Heart left ventricle (tissue), 16 donors: ENCODE data around the gene CPNE6. TPM values are rescaled to one million over a fixed set of nuclear protein-coding genes. Genes with fewer than 3 reads are reported as not detected.

Experiments
- ATAC-seq, 4 donors: fragments of 200-7000 bp; cut with Tn5 transposase; one replicate each; pipeline ENCODE4 v1.9.1; 2020 to 2022; ENCODE audit warnings: moderate library complexity in 4 of 4, mild to moderate bottlenecking in 3 of 4, moderate number of reproducible peaks in 1 of 4
- DNase-seq, 5 donors: peaks; one replicate each; pipeline ENCODE4 v3.0.0-alpha.2; 2020
- H3K27ac ChIP-seq, 12 donors: fragments of 200-600 bp; sonication (generic) in 4 of 12; one replicate each; pipeline versions ENCODE4 v1.5.0 to v1.8.0; 2016 to 2022; ENCODE audit warnings: mild to moderate bottlenecking in 2 of 12
- H3K27me3 ChIP-seq, 9 donors: fragments of 200-600 bp; sonication (generic) in 2 of 9; one replicate each; pipeline versions ENCODE4 v1.5.1 to v1.8.0; 2016 to 2022; ENCODE audit warnings: mild to moderate bottlenecking in 3 of 9
- H3K36me3 ChIP-seq, 9 donors: fragments of 200-600 bp; sonication (generic) in 2 of 9; one replicate each; pipeline versions ENCODE4 v1.5.0 to v1.8.0; 2018 to 2022; ENCODE audit warnings: mild to moderate bottlenecking in 2 of 9
- H3K4me1 ChIP-seq, 12 donors: fragments of 200-600 bp; sonication (generic) in 4 of 12; one replicate each; pipeline versions ENCODE4 v1.5.0 to v1.8.0; 2016 to 2022; ENCODE audit warnings: mild to moderate bottlenecking in 3 of 12
- H3K4me3 ChIP-seq, 12 donors: fragments of 200-600 bp; sonication (generic) in 4 of 12; one replicate each; pipeline versions ENCODE4 v1.5.0 to v1.8.0; 2017 to 2022; ENCODE audit warnings: mild to moderate bottlenecking in 9 of 12, moderate library complexity in 4 of 12
- H3K9me3 ChIP-seq, 12 donors: fragments of 200-600 bp; sonication (generic) in 4 of 12; one replicate each; pipeline versions ENCODE4 v1.5.0 to v1.8.0; 2016 to 2022; ENCODE audit warnings: mild to moderate bottlenecking in 1 of 12
- POLR2A ChIP-seq, 2 donors: fragments of 450-650 bp; IDR thresholded peaks; one replicate each; pipeline ENCODE4 v1.6.1; 2017; ENCODE audit warnings: antibody characterized with exemption in 2 of 2, mild to moderate bottlenecking in 2 of 2, moderate library complexity in 2 of 2
- WGBS, 4 donors: extraction: QIAGEN DNeasy Blood & Tissue Kit in 2 of 4; methylation state at CpG; one replicate each; pipeline versions ENCODE4 v1.1.5 to v1.1.7; 2013 to 2018; 5-methylcytosine and 5-hydroxymethylcytosine counted together
- intact Hi-C, 10 donors: fragments of 100-400 bp; cut with DNase I; formaldehyde crosslinking; loops; one replicate each; pipeline versions ENCODE4 v1.11.1 to v1.14.2; 2022
- polyA plus RNA-seq, 2 donors: library from polyadenylated mRNA; stranded (reverse); fragments of 200-250 nt; gene quantifications; one replicate each; pipeline ENCODE4 v1.2.3, GENCODE V29; 2013
- total RNA-seq, 9 donors: library from RNA; depleted of rRNA in 2 of 9; stranded (reverse); fragments of >200 nt in 2 of 9; fragmentation: NEBNext Ultra II Directional in 3 of 9; extraction: Animal tissue kit (Norgen Biotek cat#: 25700) in 3 of 9; gene quantifications; one replicate each; pipeline versions ENCODE4 v1.1.0 to v1.2.4, GENCODE V29; 2016 to 2023
- TF ChIP-seq, protein P1 (sequence below), 12 donors: fragments of 200-600 bp; sonication (generic) in 4 of 12; IDR thresholded peaks; one replicate each; pipeline versions ENCODE4 v1.5.0 to v1.8.0; 2018 to 2022; ENCODE audit warnings: antibody characterized with exemption in 12 of 12, mild to moderate bottlenecking in 5 of 12
- donor health status: ischemic (EF 13 %, LVEDD 7.1; RV severe dilation, severe dysfunction).
- donor health status: healthy with polysubstance abuse.
- donor health status: DM: no; HTN: yes; CAD: no.
- donor health status: DM: no; HTN: no; CAD: no.
- donor health status: ischemic (EF 25% LVEDD 6.9; RV normal size, moderate dysfunction).
- donor health status: ischemic (EF 25% LVEDD 5.7; RV mildly dilated, moderate dysfunction).
- donor health status: healthy.
- donor health status: DM: yes; HTN: yes; CAD: no.
- donor health status: ischemic (EF 35%, LVEDD 5.7; RV mildly dilated, moderate dysfunction).
- donor health status: nonischemic (EF 11% LVEDD 7.7; RV severe dilation, severe dysfunction).
- donor health status: DM: yes; HTN: yes; CAD: no.
- donor health status: PGD.
- donor health status: ischemic (EF 29% LVEDD 5.4; RV normal size, mild dysfunction).
- donor health status: nonischemic (EF 23%, LVEDD 6.1; RV moderate dilation, normal function).

Gene CPNE6
- total and polyA plus RNA-seq, 11 donors, result 0.23 to 0.52 (median 0.25) TPM; not detected in 8

DNA sequence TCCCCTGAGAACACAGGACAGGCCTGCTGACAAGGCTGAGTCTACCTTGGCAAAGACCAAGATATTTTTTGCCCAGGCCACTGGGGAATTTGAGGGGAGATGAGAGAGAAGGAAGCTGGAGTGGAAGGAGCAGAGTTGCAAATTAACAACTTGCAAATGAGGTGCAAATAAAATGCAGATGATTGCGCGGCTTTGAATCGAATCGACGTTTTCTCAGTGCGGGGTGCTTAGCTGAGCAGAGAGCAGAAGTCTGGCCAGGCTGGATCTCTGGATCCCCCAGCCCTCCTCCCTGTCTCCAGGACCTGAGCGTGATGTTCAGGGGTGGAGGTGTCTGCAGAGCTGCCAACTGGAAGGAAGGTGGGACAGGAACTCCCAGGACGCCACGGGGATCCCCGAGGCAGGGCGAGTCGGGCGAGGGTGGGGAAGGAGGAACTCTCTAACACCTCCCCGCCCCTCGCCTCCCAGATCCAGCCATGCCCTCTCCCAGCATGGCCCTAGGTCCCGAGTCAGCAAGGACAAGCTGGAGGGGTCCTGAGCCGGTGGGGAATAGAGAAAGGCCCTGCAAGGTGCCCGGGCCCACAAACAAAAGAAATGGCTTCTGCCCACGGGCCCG lies 20.1 kb upstream of the CPNE6 start:
- DNase-seq (peak in 1 of 5 donors; percentile 38), ATAC-seq (peak in 3 of 4 donors; percentile 14 to 36 (median 27))
- peaks cover 0 to 18% (median 9%) of the 10 kb centered on the region in 12 donors for H3K4me1 ChIP-seq
- TF ChIP-seq, protein P1, sequence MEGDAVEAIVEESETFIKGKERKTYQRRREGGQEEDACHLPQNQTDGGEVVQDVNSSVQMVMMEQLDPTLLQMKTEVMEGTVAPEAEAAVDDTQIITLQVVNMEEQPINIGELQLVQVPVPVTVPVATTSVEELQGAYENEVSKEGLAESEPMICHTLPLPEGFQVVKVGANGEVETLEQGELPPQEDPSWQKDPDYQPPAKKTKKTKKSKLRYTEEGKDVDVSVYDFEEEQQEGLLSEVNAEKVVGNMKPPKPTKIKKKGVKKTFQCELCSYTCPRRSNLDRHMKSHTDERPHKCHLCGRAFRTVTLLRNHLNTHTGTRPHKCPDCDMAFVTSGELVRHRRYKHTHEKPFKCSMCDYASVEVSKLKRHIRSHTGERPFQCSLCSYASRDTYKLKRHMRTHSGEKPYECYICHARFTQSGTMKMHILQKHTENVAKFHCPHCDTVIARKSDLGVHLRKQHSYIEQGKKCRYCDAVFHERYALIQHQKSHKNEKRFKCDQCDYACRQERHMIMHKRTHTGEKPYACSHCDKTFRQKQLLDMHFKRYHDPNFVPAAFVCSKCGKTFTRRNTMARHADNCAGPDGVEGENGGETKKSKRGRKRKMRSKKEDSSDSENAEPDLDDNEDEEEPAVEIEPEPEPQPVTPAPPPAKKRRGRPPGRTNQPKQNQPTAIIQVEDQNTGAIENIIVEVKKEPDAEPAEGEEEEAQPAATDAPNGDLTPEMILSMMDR (IDR thresholded peaks at IDR 0.05), result no peak
- no peak for TF ChIP-seq POLR2A (IDR thresholded peaks at IDR 0.05)
- peak overlapping the region; percentile 28 to 75 (median 66) for H3K4me3 ChIP-seq
- intact Hi-C loops, result no loop called here
- H3K36me3 ChIP-seq, result no peaks in the 10 kb centered on the region
- 28 to 50% (median 35%) methylated on average over 18 to 20 of the region's 20 CpGs for WGBS, 4 donors
- H3K9me3 ChIP-seq, result no peaks in the 10 kb centered on the region
- peaks cover 0 to 6% (median 0%) of the 10 kb centered on the region in 9 donors for H3K27me3 ChIP-seq
- H3K27ac ChIP-seq, result peak overlapping the region in 8 of 12 donors; percentile 14 to 72 (median 50)

DNA sequence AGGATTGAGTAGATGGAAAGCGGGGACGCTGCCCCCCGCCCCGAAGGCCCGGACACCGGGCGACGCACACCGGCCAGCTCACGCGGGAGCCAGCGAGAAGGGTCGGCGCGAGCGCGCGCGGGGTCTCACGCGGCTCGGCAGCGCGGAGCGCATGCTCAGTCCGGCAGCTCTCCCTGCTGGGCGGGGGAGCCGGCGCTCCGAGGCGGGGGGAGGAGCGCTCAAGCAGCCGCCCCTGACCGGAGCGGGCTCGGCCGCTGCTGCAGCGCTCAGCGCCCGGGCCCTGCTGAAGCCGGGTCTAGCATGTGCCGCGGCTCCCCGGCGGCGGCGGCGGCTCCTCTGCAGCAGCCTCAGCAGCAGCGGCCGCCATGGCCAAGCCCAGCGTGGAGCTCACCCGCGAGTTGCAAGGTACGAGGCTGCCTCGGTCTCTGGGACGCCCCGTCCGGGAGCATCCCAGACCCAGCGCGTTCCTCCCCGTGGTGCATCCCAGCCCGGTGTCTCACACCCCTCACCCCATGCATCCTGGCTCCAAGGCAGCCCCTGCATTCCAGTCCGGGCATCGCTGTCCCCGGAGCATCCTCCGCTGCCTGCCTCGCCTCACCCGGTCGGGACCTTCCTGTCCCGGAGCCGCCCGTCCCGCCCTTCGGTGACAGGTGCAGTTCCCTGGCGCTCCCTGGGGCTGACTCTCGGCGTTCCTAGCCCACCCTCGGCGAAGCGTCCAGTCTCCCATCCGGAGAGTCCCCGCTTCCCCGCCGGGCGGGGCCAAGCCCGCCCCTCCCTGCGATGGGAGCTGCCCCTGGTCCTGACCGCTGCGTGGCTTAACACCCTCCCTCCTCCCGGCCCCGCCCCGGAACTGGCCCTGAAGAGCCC lies 19.3 kb upstream of the CPNE6 start, which contains the start of gene CARMIL3:
Gene CARMIL3 (plus strand): TSS at position 221 of the 867 bp plus-strand sequence. CDS start 145 bp downstream, at position 366.
- Histone ChIP-seq H3K27me3 (peaks cover 0 to 6% (median 0%) of the 10 kb centered on the region in 9 donors), H3K27ac (peak within 1 kb of the TSS in 8 of 12 donors; percentile 14 to 72 (median 50)), H3K36me3 (no peaks in the 10 kb centered on the region), H3K4me1 (peaks cover 0 to 18% (median 9%) of the 10 kb centered on the region in 12 donors), H3K4me3 (peak within 1 kb of the TSS; percentile 28 to 75 (median 66)), H3K9me3 (no peaks in the 10 kb centered on the region)
- TF ChIP-seq, protein P1 (IDR thresholded peaks at IDR 0.05), result no peak
- peak in 1 of 2 donors; percentile 14 for TF ChIP-seq POLR2A (IDR thresholded peaks at IDR 0.05)
- 0 to 2% (median 1%) methylated on average over 19 to 92 of the region's 92 CpGs for WGBS, 4 donors
- intact Hi-C loops, result no loop called here
- ATAC-seq, result peak; percentile 50 to 94 (median 87)
- DNase-seq, result peak; percentile 52 to 88 (median 70)

DNA sequence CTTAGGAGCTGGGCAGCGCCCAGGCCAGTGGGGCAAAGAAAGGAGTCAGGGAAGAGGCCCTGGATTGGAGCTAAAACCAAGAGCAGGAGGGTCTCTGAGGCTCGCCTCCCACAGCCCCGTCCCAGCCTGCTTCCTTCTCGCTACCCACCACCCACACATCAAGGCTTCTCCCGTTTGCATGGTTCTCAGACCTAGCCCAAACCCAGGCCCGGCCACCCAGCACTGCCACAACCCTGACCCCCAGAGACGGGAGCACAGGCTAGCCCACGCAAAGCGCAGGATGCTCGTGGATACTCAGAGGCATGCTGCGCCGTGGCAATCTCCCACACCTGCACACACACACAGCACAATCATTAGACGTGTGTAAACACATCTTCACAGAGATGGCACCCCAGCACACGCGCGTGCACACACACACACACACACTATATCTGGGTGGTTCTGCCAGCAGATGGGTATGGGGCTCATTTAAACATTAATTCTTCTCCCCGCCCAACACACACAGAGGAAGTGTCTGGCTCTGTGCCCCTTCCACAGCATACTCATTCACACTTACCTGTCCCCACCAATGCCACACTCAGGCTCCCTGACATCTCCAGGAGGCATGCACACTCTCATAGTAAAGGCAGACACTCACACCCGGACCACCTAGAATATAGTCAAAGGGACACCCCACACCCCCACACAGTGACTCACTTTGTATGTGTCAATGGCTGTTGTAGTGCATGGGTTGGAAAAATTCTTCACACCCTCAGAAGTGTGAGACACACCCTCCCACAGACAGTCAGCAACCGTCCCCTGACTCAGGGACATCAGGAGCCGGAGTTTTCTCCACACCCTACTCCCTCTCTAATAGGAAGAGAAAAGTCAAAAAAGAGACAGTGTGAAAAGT lies 18.5 kb upstream of the CPNE6 start:
- intact Hi-C loops, result no loop called here
- 57 to 72% (median 61%) methylated on average over 13 to 20 of the region's 20 CpGs for WGBS, 4 donors
- H3K36me3 ChIP-seq, result no peaks in the 10 kb centered on the region
- DNase-seq (peak in 1 of 5 donors; percentile 16), ATAC-seq (no peak)
- peaks cover 0 to 18% (median 9%) of the 10 kb centered on the region in 12 donors for H3K4me1 ChIP-seq
- H3K27me3 ChIP-seq, result peaks cover 0 to 6% (median 0%) of the 10 kb centered on the region in 9 donors
- H3K4me3 ChIP-seq, result peak overlapping the region in 10 of 12 donors; percentile 61 to 75 (median 66)
- H3K27ac ChIP-seq, result no peak overlapping the region
- H3K9me3 ChIP-seq, result no peaks in the 10 kb centered on the region
- TF ChIP-seq POLR2A (IDR thresholded peaks at IDR 0.05), result no peak
- TF ChIP-seq, protein P1 (IDR thresholded peaks at IDR 0.05), result no peak
